Activated CD8-positive, alpha-beta memory T cell treated with anti-CD3 and anti-CD28 coated beads for 48 hours (primary cell): ENCODE results near the gene CRACDL.

ENCODE experiments used
- DNase-seq, 3 experiments: peaks; one replicate each; pipeline ENCODE4 v3.0.0-alpha.2; 2020; ENCODE audit warnings: low read depth in 2 of 3, low spot score in 2 of 3

CRACDL gene

DNA sequence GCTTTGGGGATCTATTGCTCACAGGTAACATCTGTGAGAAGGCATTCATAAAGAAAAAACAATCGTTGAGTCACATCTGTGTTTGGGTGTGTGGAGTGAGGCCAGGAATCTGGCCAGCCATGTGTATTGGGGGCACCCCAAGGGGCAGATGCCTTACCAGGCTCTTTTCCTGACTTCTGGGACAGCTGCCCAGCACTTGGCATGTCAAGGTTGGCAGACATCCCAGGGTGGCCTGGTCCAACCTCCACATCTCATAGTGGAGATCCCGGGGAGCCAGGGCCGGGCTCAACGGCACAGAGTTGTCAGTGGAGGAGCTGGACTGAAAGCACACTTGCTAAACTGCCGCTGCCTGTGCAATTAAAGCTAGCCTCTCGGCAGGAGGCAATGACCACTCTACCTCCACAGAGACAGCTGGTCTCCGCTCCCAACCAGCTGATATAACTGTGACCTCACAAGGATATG, 129.8 kb downstream of the CRACDL start:
- DNase-seq: no peak

DNA sequence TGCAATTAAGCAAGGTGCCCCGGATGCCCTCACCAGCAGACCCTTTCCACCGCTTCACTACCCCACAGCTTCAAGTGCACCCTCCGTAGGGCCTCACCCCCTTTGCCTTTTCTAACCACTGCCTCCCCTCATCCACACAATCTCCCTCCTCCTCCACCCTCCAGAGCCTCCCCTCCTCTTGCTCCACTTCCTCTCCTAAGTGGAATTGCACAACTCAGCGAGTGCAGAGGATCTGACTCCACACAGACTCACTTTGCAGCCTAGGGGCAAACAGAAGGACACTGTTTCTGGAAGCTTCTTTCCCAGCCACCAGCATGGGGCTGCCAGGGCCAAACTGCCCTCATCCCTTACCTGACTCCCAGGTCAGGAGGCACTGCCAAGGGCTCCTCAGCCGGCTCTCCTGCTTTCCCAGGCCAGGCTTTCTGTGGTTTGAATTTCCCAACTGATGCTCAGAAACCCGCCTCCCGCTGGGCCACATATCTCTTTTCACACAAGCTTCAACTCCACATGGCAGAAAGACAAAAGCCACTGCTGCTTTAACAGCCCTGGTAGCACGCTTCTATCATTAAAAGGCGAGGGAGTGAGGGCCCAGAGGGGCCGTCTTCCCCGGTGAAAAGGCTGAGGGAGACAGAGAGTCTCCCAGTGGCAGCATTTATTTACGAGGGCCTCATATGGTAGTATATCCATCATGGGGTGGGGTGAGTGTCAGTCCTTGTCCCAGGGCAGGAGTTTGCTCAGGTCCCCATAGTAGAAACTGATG, 130.4 kb downstream of the CRACDL start:
- no peak for DNase-seq

DNA sequence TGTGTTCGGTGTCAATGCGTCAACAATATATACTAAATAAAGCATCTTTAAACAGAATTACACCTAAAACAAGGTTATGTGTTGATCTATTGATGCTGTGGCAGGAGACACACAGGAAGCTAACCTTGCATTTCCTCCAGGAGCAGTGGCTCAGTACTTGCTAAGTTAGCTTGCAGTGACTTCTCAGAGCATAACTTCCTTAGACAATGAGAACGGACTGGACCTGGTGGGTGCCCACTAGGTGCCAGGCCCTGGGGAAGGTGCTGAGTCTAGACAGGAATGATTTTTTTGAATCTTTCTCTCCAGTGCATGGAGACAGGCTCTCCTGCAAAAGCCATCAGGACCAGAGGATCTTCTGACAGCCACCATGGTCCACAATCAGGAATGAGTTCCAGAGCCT, 131.3 kb downstream of the CRACDL start:
- no peak for DNase-seq

DNA sequence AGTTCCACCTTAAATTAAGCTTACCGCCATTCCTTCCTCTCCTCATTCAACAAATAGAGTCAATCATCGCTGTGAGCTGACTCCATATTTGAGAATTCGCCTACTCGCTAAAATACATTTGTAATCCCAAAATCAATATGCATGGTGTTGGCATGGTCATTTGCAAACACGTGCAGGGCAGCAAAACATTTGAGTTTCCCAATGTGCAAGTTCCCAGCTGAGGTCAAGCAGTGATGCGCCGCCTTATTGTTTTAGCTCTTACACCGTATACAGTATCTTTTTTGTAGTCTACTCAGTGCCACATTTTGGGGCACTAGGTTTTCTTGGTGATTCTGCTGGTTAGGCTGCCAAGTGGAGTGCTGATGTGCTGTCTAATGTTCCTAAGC, 131.8 kb downstream of the CRACDL start:
- no peak for DNase-seq

DNA sequence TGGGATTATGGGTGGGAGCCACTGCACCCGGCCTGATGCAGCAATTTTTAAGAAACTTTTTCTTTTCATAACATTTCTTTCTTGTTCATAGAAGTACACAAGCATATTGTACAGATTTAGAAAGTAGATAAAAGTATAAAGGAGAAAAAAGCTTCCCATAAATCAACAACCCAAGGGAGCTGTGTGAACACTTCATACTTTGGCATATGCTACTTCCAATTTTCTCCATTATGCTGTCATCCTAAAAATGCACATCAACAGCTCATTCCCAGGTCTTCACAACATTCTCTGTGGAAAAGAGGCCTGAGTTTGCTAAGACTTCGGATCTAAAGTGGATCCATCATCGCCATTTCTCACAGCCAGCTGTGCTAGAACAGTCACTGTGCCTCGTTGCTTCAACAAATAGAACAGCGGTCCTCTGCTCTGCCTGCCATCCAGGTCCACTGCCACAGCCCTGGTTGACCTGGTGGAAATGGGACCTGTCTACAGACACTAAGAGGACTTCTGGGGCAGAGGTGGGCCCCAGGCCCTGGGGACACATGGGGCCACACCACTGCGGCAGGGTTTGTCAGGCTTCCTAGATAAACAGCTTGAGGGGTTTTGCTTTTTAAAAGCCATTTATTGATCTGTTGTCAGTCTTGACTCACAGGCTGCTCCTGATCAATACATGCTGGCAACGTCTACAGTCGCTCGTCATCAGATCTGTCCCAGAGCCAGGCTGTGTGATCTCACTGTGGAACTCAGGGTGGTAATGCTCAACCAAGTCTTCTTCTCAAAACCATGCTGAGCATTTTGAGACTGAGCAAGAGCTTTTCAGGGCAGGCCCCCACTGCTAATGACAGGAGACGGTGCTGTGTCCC, 132.4 kb downstream of the CRACDL start:
- no peak for DNase-seq

DNA sequence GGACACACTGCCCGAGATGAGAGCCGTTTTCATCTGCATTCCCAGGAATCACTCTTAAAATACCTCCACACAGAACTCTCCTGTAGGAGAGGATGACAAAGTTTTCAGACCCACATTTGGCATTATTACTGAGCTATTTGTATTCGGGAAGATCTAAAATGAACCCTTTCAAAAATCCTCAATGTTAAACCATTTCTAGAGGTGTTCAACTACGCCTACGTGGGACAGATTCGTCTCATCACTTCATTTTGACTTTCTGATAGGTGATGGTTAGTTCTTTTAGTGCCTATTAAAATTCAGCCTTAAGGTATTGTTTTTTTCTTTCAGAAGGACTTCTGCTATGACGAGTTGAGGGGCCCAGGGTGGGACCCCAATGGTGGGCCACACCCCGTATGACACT, 133.7 kb downstream of the CRACDL start:
- no peak for DNase-seq

DNA sequence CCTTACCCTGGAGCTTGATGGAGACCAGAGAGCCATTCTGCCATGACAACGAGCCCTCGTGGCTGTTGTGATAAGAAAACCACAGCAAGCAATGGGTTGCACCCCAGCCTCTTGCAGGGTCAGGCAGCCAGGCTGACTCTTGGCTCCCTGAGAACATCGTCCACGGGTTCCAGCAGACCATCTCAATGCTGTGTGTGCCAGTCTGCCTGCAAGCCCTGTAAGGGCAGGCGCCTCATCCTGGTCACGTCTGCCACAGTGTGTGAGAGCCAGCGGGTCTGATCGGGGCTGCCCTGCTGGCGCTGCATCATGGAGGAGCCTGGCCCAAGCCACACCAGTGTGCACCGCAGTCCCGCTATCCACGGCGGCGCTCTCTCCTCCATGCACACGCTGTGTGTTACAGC, 134.1 kb downstream of the CRACDL start:
- no peak for DNase-seq

DNA sequence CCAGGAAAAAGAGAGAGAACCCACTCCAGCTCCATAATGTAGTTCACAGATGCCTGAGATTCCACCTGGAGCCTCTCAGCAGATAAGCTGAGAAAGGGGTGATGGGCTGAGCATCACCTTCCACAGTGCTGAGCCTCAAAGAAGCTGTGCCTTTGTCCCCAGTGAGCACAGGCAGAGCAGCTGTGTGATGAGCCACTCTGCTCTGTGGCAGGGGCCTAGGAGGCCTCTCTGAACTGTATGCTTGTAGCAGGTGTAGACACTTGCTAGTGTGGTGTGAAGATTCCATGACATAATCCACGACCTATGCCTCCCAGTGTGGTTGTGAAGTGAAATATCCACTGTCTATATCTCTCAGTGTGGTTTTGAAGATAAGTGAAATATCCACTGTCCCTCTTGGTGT, 134.7 kb downstream of the CRACDL start:
- no peak for DNase-seq

DNA sequence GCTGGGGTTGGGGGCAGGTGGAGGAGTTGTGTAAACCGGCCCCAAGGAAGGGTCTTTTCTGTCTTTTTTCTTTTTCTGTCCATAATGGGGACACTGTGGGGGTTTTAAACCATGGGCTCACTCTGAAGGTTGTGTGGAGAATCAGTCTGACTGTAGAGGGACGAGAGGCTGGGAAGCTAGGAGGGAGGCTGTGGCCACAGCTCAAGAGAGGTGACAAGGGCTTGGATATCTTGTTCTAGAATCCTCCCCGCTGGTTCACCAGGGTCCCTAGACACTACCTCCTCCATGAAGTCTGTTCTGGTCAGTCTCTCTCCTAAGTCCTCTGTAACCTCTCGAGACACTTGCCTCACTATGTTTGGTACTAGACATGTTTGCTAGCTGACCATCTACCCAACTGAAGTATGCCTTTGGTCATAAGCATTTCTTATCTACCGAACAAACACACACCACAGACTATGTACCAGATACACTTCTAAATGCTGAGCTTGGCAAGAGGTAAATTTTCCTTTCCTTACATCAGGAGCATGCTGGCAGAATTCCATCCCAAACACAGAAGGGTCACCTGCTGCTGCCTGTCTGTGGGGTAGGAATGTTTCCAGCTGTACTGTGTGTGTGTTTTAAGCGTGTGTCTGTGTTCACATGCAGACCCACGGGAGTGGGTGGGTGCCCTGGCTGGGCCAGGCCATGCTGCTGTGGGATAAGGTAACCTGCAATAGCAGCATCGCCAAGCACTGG, 135.5 kb downstream of the CRACDL start:
- no peak for DNase-seq

DNA sequence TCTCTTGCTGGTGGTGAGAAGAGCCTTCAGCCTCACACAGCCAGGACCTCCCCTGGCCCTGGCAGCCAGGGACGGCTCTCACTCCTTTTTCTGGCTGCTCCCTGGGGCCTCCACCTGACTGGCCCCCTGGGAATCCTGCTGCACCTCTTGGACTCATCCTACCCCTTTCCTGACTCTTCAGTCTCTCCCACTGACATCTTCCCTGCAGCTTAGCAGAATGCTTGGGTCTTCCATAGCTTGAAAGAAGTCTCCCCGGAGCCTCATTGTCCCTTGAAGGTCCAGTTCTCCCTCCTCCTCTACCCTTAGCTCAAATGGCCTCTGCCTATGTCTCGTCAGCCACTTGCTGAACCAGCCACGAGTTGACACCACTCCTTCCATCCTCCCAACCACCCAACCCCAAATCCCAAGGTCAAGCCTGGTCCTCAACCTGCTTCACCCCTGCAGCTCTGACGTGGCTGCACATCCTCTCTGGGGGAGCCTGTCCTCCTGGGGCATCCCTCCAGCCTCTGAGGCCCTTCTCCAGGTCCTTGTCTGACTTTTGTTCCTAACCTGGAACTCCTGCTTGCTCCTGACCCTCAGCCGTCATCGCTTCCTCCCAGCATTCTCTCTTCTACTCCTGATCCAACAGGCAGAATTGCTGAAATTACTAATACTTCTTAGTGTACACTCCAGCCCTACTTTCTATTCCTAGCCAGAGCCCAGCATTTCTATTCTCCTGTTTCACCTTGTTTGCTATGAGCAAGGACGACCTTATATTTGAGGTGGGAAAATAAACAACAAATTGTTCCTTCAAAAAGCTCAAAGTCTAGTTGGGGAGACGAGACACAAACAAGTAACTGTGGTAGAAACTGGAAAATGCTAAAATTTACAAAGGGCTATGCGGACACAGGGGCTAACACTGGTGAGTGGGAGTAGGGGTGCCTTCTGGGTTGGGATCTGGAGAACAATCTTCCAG, 136.4 kb downstream of the CRACDL start:
- DNase-seq: no peak

DNA sequence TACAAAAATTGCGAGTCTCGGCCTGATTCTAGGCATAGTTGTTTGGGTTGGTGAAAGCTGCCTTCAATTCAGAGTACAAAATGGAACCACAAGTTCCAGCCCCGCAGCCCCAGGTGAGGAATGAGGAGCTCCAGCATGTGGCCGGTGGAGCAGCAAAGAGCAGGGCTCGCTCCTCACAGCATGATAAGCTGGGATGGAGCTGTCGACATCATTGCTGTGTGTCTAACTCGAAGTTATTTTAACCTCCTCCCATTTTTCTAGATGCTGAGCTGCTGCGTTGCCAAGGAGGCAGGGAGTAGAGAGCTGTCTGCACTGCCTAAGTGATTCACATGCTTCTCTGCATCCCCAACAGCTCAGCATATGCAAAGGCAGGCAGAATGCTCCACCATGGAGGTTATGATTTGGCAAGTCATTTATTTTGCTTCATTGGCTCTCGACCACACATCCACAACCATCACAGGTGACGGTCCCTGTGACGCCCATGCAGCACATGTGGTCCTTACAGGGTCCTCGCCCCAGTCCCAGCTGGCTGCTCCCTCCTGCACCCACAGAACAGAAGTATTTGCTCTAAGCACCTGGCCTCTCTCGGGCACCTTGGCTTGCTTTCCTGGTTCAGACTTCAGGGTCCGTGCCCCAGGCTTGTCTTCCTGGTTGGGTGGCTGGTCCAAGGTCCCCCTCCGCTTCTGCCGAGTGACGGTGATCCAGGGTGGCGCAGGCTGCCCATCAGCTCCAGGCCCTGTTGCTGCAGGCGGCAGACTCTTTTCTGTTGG, 139.1 kb downstream of the CRACDL start:
- DNase-seq: no peak

DNA sequence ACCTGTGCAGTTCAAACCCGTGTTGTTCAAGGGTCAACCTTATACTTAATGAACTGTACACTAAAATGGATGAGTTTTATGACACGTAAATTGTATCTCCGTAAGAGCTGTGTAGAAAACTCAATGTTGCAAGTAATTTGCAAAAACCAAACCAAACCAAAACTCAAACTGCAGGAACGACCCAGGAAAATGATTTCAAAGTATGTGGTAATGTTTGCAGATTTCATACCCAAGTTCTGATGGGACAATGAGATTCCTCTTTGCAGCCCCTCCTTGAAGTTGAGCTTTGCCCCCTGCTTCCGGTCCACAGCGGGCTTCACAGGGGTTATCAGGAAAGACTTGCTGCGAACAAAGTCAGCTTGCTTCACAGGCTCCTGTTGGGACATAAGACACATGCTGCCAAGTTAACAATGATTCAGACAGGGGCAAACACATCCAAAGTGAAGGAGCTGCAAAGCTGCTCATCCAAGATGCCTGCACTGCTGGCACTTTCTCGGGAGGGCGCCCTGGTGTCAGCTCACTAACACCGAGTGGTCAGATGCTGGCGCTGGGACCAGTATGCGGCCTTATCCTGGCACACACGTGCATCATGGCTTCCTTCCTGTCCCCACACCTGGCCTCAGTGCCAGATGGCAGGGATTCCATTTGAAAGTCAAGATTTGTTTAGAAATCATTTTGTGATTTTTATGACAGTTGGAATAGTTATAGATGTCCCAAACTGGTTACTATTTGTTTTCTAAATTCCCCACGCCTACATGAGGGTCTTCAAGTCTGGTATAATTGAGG, 139.9 kb downstream of the CRACDL start:
- DNase-seq: no peak

DNA sequence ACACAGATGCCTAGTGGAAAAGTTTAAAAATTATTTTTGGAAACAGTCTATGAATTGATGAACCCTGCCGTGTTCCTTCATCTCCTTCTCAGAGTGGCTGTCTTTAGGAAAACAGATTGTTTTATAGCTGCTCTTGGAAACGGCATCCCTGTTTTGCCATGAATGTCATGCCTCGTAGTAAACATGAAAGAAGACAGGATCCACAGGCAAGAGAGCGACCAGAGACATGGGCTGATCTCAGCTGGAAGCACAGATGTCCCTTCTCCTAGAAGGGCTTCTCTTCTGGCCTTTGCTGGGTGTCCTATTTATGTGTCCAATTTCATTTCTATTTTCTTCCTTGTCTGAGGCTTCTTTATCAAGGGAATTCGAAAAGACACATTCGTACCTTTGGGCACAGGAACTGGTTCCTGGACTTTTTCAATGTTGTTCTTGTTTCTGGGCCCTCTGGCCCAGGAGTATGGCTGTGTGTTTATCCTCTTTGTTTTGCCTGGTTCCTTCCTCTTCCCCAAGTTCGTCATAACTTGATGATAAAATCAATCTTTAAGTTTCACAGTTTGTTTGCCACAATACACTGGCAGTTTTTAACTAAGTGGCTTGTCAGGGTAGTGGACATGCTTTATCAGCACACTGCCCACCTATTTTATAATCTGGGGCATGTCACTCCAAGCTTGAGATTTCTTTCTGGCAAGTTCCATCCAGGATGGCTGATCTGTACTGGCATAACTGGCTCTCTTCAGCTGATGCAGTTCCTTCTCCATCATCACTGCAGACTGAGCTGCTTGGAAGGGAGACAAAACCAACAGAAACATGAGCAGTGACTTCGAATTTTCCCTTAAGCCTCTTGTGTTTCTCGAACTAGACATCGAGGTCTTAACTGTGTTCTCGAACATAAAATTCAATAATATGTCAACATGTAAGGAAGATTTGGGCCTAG, 141.9 kb downstream of the CRACDL start:
- no peak for DNase-seq

DNA sequence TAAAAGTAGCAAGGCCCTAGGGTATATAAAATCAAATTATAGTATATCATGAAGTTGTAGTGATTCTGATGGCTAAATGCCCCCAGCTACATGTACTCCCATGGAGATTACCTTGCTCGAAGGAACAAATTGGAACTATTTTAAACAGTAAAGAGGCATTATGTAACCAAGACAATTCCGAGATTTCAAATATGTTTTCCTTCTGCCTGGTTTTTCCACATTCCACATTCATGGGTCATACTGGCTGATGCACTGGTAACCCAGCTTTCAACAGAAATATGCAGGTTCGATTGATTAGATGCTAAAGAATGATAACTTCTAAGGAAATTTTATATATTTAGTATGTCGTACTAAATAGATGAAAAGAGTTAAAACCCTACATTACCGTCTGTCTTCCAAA, 142.8 kb downstream of the CRACDL start:
- DNase-seq: no peak

DNA sequence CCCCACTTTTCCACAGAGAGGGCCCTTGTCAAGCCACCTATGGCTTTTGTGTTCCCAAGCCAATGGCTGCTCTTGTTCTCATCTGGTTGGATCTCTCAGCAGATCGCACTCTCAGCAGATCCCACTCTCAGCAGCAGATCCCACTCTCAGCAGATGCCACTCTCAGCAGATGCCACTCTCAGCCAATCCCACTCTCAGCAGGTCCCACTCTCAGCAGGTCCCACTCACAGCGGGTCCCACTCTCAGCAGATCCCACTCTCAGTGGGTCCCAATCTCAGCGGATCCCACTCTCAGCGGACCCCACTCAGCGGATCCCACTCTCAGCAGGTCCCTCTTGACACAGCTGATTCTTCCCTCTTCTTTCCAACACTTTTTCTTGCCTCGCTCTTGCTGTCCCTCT, 145.8 kb downstream of the CRACDL start:
- no peak for DNase-seq

DNA sequence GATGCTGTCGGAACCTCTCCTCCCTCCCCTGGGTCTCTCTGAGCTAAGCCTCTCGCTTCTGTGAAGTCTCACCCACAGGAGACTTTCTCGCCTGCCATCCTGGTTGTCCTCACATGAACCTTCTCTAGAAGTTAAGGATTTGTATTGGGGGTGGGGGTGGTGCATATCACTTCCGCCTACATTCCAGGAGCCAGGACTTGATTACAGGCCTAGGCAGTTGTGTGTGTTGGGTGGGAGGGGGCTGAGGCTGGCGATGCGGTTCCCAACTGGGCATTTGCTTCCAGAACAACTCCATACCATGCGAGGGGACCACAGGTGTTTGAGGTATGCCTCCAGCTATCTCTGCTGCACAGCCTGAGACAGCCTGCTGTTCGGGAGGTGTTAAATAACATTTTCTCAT, 148.3 kb downstream of the CRACDL start:
- DNase-seq: no peak

DNA sequence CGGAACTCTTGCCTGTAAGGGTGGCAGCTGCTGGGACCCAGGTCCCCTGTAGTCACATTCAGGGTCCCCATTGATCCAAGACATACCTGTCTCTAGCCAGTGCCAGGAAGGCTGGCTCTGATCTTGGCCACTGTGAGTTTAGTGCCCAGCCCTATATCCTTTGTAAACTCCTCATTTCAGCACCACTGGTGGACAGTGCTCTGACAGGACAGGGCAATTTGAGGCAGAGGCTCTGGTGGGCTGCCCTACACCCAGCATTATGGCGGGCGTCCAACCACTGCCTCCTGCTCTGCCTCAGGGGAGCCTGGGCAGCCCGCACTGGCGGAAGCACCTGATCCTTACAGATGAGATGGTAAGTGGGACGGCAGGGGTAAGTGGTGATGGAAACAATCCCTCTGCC, 149.8 kb downstream of the CRACDL start:
- DNase-seq: no peak

DNA sequence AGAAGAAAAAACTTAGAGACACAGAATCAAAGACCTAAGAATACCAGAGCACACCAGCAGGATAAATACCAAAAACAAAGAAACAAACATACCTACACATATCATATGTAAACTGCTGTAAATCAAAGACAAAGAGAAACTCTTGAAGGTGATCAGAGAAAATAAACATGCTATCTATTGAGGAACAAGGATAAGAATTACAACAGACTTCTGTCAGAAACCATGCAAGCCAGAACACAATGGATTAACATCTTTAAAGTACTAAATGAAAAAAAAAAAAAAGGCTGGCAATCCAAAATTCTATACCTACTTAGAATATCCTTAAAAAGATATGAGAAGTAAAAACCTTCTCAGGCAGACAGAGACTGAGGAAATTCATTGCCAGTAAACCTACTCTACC, 153.5 kb downstream of the CRACDL start:
- no peak for DNase-seq
